Activated CD4-positive, alpha-beta T cell treated with anti-CD3 and anti-CD28 coated beads, Interleukin-2, amount 10 ng/mL, durations not matched to agents 7 days and 5 days (primary cell): ENCODE results near the gene FTH1. TPM values are rescaled to one million over a fixed set of nuclear protein-coding genes. Genes with fewer than 3 reads are reported as not detected.
"Not testable (repeated sequence)": the region's sequence is repeated elsewhere in the genome, so short reads cannot be mapped to it uniquely, and the experiment has no call there.

ENCODE experiments used
- CTCF ChIA-PET: fragments of 350-600 bp; sonication (Branson Sonifier 250); formaldehyde crosslinking; loops from one replicate; lab custom pipeline; 2021; ENCODE audit warnings: antibody characterized with exemption; lab: Charles Lee
- POLR2A ChIA-PET: fragments of 350-600 bp; sonication (Branson Sonifier 250); formaldehyde crosslinking; loops from one replicate; lab custom pipeline; 2021; ENCODE audit warnings: antibody characterized with exemption; lab: Charles Lee
- DNase-seq: peaks from one replicate; pipeline ENCODE4 v3.0.0-alpha.2; 2020
- H3K27ac Mint-ChIP-seq: one replicate; pipeline ENCODE4 v1.8.0; 2021; ENCODE audit warnings: mild to moderate bottlenecking, moderate library complexity, mixed read lengths
- H3K27me3 Mint-ChIP-seq: one replicate; pipeline ENCODE4 v1.8.0; 2021; ENCODE audit warnings: mixed read lengths
- H3K36me3 Mint-ChIP-seq: one replicate; pipeline ENCODE4 v1.8.0; 2021; ENCODE audit warnings: low read depth, mixed read lengths
- H3K4me1 Mint-ChIP-seq: one replicate; pipeline ENCODE4 v1.8.0; 2021; ENCODE audit warnings: mixed read lengths
- H3K4me3 Mint-ChIP-seq: one replicate; pipeline ENCODE4 v1.8.0; 2021; ENCODE audit warnings: mild to moderate bottlenecking, moderate library complexity, mixed read lengths
- H3K9me3 Mint-ChIP-seq: one replicate; pipeline ENCODE4 v1.8.0; 2021; ENCODE audit warnings: mixed read lengths
- total RNA-seq, 2 experiments: library from RNA; stranded (reverse); gene quantifications; one replicate each; pipeline ENCODE4 v1.2.3, GENCODE V29; 2021

Gene FTH1
- total RNA-seq, 2 experiments from 2014 or later = 751 to 840 TPM

DNA sequence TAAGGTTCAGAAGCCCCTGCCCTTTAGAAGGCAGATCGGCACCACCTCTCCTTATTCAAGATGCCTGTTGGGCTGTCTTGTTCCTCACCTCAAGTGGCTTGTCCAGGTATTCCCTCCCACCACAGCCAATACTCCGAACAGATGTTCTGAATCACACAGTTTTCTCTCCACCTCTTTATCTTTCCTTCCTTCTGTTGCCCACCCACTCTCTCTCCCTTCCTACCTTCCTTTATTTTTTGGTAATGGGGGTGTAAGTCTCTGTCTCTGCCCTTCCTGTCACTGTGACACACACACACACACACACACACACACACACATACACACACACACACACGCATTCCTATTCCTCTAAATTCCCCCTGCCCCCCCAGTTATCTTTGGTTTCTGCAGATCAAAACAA lies 8.8 kb downstream of the FTH1 start:
- CTCF ChIA-PET = interaction anchor here (1.1 to 2.0 kb wide), 3 partner anchors 11 to 442 kb away, joined by 3 to 7 read pairs (median 6); no protein-coding TSS in a partner anchor

DNA sequence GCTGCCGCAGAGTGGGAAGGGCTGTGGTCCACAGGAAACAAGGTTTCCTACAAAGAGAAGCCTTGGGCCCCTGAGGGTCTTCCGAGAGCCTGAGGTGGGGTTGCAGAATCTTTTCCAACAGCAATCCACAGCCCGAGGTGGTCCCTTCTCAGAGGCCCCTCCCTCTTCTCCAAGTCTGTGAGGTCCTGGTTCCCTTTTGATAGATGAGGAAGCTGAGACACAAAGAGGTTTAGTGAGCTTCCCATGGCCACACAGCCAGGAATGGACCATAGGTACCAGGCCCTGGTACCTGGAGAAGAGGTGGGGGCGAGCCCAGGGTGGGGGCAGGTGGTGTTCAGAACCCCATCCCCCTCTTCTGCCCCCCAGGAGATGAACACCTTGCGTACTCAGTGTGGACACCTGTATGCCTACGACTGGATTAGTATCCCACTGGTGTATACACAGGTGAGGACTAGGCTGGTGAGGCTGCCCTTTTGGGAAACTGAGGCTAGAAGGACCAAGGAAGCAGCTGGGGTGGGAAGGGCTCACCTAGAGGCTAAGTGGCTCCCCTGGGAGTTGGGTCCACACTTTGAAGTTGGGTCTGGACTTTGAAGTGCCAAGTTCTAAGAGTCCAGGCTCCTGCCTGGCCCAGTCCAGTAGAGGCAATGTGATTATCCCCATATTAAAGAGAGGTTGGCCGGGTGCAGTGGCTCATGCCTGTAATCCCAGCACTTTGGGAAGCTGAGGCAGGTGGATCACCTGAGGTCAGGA lies 10.2 kb downstream of the FTH1 start:
- no peak overlapping the region for H3K27ac Mint-ChIP-seq
- no peaks in the 10 kb centered on the region for H3K9me3 Mint-ChIP-seq
- H3K27me3 Mint-ChIP-seq = peaks cover 27% of the 10 kb centered on the region
- no peak for DNase-seq
- POLR2A ChIA-PET = no interaction called here
- no peak overlapping the region for H3K4me3 Mint-ChIP-seq
- H3K4me1 Mint-ChIP-seq = peaks cover 7% of the 10 kb centered on the region
- CTCF ChIA-PET = interaction anchor here (1.7 to 2.0 kb wide), 2 partner anchors 10 to 124 kb away, joined by 6 to 7 read pairs; no protein-coding TSS in a partner anchor
- H3K36me3 Mint-ChIP-seq = no peaks in the 10 kb centered on the region

More for the DNA sequence above, 8.8 kb downstream of the FTH1 start:
- DNase-seq = no peak
- H3K9me3 Mint-ChIP-seq = no peaks in the 10 kb centered on the region
- no peak overlapping the region for H3K4me3 Mint-ChIP-seq
- POLR2A ChIA-PET = no interaction called here
- H3K4me1 Mint-ChIP-seq = peaks cover 15% of the 10 kb centered on the region
- no peak overlapping the region for H3K27ac Mint-ChIP-seq
- H3K27me3 Mint-ChIP-seq = peaks cover 27% of the 10 kb centered on the region
- H3K36me3 Mint-ChIP-seq = peaks cover 7% of the 10 kb centered on the region

GRCh38 chr11:61956191-61957020 lies 11.0 kb downstream of the FTH1 start:
- ChIA-PET CTCF (interaction anchor here (2.0 kb wide), 1 partner anchor 125 kb away, joined by 6 read pairs; no protein-coding TSS in a partner anchor), POLR2A (no interaction called here)
- H3K27ac Mint-ChIP-seq = no peak overlapping the region
- no peaks in the 10 kb centered on the region for H3K36me3 Mint-ChIP-seq
- H3K27me3 Mint-ChIP-seq = peaks cover 27% of the 10 kb centered on the region
- H3K4me1 Mint-ChIP-seq = peaks cover 7% of the 10 kb centered on the region
- no peak for DNase-seq
- H3K9me3 Mint-ChIP-seq = no peaks in the 10 kb centered on the region
- H3K4me3 Mint-ChIP-seq = no peak overlapping the region

- no peak overlapping the region for H3K4me3 Mint-ChIP-seq
- H3K36me3 Mint-ChIP-seq = no peaks in the 10 kb centered on the region
- DNase-seq = peak; percentile 38
These were observed 11.9 kb downstream of the FTH1 start for GRCh38 chr11:61955422-61956135.

DNA sequence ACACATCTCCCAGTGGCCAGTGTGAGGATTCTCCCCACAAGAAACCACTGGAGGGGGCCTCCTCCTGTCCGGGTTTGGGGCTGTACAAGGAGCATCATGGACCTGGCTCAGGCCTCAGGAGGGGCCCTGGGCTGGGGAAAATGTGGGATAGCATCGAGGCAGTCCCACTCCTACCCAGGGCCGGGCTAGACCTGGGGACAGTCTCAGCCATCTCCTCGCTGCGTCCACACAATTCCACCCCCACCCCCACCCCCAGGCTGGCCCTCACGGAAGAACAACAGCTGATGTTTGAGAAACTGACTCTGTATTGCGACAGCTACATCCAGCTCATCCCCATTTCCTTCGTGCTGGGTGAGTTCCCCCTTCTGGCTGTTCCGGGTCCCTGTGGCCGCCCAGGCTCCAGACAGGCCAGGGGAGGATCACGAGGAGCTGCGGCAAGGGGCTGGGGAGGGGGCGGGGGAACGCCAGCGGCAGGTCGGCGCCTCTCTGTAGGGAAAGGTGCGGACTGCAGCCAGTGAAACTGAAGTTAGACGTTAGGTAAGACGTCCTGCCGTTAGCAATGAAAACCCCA lies 12.5 kb downstream of the FTH1 start:
- Mint-ChIP-seq H3K27ac (no peak overlapping the region), H3K4me3 (no peak overlapping the region), H3K27me3 (peaks cover 27% of the 10 kb centered on the region), H3K36me3 (no peaks in the 10 kb centered on the region), H3K4me1 (peaks cover 7% of the 10 kb centered on the region), H3K9me3 (no peaks in the 10 kb centered on the region)
- ChIA-PET CTCF (interaction anchor here (1.0 kb wide), 1 partner anchor 56 kb away, joined by 6 read pairs; no protein-coding TSS in a partner anchor), POLR2A (no interaction called here)
- no peak for DNase-seq

More at GRCh38 chr11:61955422-61956135, 11.9 kb downstream of the FTH1 start:
- ChIA-PET POLR2A (no interaction called here), CTCF (interaction anchor here (1.0 kb wide), 1 partner anchor 57 kb away, joined by 6 read pairs; no protein-coding TSS in a partner anchor)
- peaks cover 27% of the 10 kb centered on the region for H3K27me3 Mint-ChIP-seq
- H3K27ac Mint-ChIP-seq = no peak overlapping the region
- H3K9me3 Mint-ChIP-seq = no peaks in the 10 kb centered on the region
- H3K4me1 Mint-ChIP-seq = peaks cover 7% of the 10 kb centered on the region

DNA sequence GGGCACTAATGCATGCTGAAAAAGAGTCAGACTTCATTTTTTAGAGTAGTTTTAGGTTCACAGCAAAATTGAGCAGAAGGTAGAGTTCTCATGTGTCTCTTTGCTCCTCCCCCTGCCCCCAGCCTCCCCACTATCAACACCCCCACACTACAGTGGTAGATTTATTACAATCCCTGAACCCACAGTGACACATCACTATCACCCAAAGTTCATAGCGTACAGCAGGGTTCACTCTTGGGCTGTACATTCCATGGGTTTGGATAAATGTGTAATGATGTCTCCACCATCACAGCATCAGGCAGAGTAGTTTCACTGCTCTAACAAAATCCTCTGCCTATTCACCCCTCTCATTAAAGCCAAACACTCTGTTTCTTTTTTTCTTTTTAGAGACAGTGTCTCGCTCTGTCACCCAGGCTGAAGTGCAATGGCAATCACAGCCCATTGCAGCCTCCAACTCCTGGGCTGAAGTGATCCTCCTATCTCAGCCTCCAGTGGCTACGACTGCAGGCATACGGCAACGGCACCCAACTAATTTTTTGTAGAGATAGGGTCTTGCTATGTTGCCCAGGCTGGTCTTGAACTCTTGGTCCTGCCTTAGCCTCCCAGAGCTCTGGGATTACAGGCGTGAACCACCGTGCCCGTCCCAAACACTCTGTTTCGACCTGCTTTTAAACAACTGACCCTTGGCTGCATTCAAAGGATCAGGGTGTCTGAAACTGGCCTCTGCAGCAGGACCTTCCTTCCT lies 13.2 kb downstream of the FTH1 start:
- ChIA-PET POLR2A (no interaction called here), CTCF (interaction anchor here (1.0 kb wide), 1 partner anchor 55 kb away, joined by 6 read pairs; no protein-coding TSS in a partner anchor)
- no peak overlapping the region for H3K4me3 Mint-ChIP-seq
- H3K27ac Mint-ChIP-seq = no peak overlapping the region
- no peaks in the 10 kb centered on the region for H3K9me3 Mint-ChIP-seq
- H3K4me1 Mint-ChIP-seq = peaks cover 7% of the 10 kb centered on the region
- peaks cover 27% of the 10 kb centered on the region for H3K27me3 Mint-ChIP-seq
- no peak for DNase-seq
- H3K36me3 Mint-ChIP-seq = no peaks in the 10 kb centered on the region

GRCh38 chr11:61953632-61954031 lies 13.8 kb downstream of the FTH1 start:
- CTCF ChIA-PET, H3K9me3 Mint-ChIP-seq, H3K4me1 Mint-ChIP-seq, H3K4me3 Mint-ChIP-seq, H3K36me3 Mint-ChIP-seq, POLR2A ChIA-PET, H3K27ac Mint-ChIP-seq, DNase-seq: not testable (repeated sequence)
- peaks cover 27% of the 10 kb centered on the region for H3K27me3 Mint-ChIP-seq

GRCh38 chr11:61952882-61953281 lies 14.6 kb downstream of the FTH1 start:
- H3K27ac Mint-ChIP-seq = no peak overlapping the region
- no peak overlapping the region for H3K4me3 Mint-ChIP-seq
- ChIA-PET CTCF (interaction anchor here (0.7 kb wide), 1 partner anchor 49 kb away, joined by 3 read pairs; no protein-coding TSS in a partner anchor), POLR2A (no interaction called here)
- DNase-seq = no peak
- no peaks in the 10 kb centered on the region for H3K9me3 Mint-ChIP-seq
- H3K27me3 Mint-ChIP-seq = peaks cover 27% of the 10 kb centered on the region
- H3K4me1 Mint-ChIP-seq = peaks cover 7% of the 10 kb centered on the region
- H3K36me3 Mint-ChIP-seq = no peaks in the 10 kb centered on the region

DNA sequence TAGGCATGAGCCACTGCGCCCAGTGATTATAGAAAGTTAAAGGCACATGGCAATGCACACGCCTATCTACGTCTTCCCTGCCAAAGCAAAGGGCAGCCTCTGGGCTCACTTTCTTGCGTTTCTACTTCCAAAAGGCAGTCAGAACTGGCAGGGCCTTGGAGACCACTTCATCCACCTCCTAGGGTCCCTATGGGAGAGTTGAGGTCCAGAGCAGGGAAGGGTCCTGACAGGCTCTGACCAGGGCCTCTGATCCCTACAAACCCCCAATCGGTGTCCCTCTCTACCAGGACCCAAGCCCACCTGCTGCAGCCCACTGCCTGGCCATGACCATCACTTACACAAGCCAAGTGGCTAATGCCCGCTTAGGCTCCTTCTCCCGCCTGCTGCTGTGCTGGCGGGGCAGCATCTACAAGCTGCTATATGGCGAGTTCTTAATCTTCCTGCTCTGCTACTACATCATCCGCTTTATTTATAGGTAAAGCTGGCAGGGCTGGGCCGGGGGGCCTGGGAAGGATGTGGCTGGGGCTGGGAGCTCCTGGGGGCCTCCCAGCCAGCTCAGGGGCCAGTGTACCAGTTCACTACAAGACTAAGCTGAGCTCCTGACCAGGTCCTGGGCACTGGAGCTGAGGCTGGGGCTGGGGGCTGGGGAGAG lies 15.8 kb downstream of the FTH1 start:
- Mint-ChIP-seq H3K4me3 (no peak overlapping the region), H3K9me3 (no peaks in the 10 kb centered on the region), H3K4me1 (peaks cover 7% of the 10 kb centered on the region), H3K36me3 (no peaks in the 10 kb centered on the region), H3K27ac (no peak overlapping the region), H3K27me3 (peaks cover 25% of the 10 kb centered on the region)
- DNase-seq = no peak
- CTCF ChIA-PET = interaction anchor here (0.8 to 1.2 kb wide), 2 partner anchors 17 to 137 kb away, joined by 3 read pairs; no protein-coding TSS in a partner anchor
- POLR2A ChIA-PET = no interaction called here

DNA sequence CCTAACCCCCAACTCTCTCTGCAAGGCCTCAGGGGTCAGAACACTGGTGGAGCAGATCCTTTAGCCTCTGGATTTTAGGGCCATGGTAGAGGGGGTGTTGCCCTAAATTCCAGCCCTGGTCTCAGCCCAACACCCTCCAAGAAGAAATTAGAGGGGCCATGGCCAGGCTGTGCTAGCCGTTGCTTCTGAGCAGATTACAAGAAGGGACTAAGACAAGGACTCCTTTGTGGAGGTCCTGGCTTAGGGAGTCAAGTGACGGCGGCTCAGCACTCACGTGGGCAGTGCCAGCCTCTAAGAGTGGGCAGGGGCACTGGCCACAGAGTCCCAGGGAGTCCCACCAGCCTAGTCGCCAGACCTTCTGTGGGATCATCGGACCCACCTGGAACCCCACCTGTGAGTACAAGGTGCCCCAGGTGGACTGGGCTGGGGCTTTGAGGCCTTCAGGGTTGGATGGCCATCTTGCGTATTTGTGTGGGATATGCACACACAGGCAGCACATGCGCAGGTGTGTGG lies 17.3 kb downstream of the FTH1 start, which contains the start of gene BEST1:
TSS of gene BEST1 (plus strand) at position 317 of the 513 bp plus-strand sequence. CDS start 1,456 bp downstream, outside the sequence.
- no peak for DNase-seq
- Mint-ChIP-seq H3K4me3 (no peak within 1 kb of the TSS), H3K27ac (no peak within 1 kb of the TSS), H3K4me1 (peaks cover 2% of the 10 kb centered on the region), H3K27me3 (peaks cover 12% of the 10 kb centered on the region), H3K36me3 (no peaks in the 10 kb centered on the region), H3K9me3 (no peaks in the 10 kb centered on the region)
- ChIA-PET CTCF (interaction anchor here (0.9 to 1.6 kb wide), 5 partner anchors 11 to 152 kb away, joined by 3 to 9 read pairs (median 3); no protein-coding TSS in a partner anchor), POLR2A (no interaction called here)
